ENCODE results near the gene IKZF3. TPM values are rescaled to one million over a fixed set of nuclear protein-coding genes. Genes with fewer than 3 reads are reported as not detected.
"Not testable (repeated sequence)": the region's sequence is repeated elsewhere in the genome, so short reads cannot be mapped to it uniquely, and the experiment has no call there.

IKZF3 gene
- total RNA-seq, 1 donor from 2014 or later, result 0.52 TPM

DNA sequence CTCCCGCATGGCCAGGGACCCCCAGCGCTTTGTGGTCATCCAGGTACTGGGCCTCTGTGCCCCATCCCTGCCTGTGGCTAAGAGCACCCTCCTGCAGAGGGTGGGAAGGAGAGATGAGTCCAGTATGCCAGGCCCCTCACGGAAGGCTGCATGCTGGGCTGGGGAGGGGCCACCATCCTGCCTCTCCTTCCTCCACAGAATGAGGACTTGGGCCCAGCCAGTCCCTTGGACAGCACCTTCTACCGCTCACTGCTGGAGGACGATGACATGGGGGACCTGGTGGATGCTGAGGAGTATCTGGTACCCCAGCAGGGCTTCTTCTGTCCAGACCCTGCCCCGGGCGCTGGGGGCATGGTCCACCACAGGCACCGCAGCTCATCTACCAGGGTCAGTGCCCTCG, 137.5 kb downstream of the IKZF3 start:
- Histone ChIP-seq H3K27ac (ENCODE audit: low read depth, low read length) (no peak overlapping the region), H3K4me3 (ENCODE audit: low read length in 3 of 3) (no peak overlapping the region), H3K27me3 (ENCODE audit: control insufficient read depth in 3 of 3, insufficient read depth in 3 of 3, low read length in 3 of 3) (no peaks in the 10 kb centered on the region), H3K36me3 (ENCODE audit: control insufficient read depth in 3 of 3, insufficient read depth in 3 of 3, low read length in 3 of 3) (peaks cover 29 to 32% (median 30%) of the 10 kb centered on the region in 3 donors), H3K9me3 (ENCODE audit: control insufficient read depth in 3 of 3, low read length in 3 of 3) (no peaks in the 10 kb centered on the region), H3K4me1 (ENCODE audit: control insufficient read depth in 3 of 3, insufficient read depth in 3 of 3, low read length in 3 of 3) (peaks cover 7 to 12% (median 9%) of the 10 kb centered on the region in 3 donors), H3K9ac (ENCODE audit: low read depth in 1 of 3, low read length in 3 of 3) (no peak overlapping the region)

DNA sequence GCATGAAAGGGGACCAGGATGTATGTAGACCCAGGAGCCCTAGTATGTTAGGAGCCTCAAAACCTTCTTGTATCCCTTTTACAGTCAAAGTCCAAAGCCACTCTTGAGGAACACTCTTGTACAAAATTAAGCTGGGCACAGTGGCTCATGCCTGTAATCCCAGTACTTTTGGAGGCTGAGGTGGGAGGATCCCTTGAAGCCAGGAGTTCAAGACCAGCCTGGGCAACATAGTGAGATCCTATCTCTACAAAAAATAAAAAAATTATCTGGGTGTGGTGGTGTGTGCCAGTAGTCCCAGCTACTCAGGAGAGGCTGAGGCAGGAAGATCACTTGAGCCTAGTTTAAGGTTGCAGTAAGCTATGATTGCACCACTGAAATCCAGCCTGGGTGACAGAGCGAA, 138.2 kb downstream of the IKZF3 start:
- not testable (repeated sequence) for H3K4me3 ChIP-seq (ENCODE audit: low read length in 3 of 3); H3K27me3 ChIP-seq (ENCODE audit: control insufficient read depth in 3 of 3, insufficient read depth in 3 of 3, low read length in 3 of 3); H3K9me3 ChIP-seq (ENCODE audit: control insufficient read depth in 3 of 3, low read length in 3 of 3); H3K27ac ChIP-seq (ENCODE audit: low read depth, low read length); H3K9ac ChIP-seq (ENCODE audit: low read depth in 1 of 3, low read length in 3 of 3)
- H3K4me1 ChIP-seq (ENCODE audit: control insufficient read depth in 3 of 3, insufficient read depth in 3 of 3, low read length in 3 of 3), result peaks cover 7 to 12% (median 9%) of the 10 kb centered on the region in 3 donors
- H3K36me3 ChIP-seq (ENCODE audit: control insufficient read depth in 3 of 3, insufficient read depth in 3 of 3, low read length in 3 of 3), result peaks cover 29 to 32% (median 30%) of the 10 kb centered on the region in 3 donors

DNA sequence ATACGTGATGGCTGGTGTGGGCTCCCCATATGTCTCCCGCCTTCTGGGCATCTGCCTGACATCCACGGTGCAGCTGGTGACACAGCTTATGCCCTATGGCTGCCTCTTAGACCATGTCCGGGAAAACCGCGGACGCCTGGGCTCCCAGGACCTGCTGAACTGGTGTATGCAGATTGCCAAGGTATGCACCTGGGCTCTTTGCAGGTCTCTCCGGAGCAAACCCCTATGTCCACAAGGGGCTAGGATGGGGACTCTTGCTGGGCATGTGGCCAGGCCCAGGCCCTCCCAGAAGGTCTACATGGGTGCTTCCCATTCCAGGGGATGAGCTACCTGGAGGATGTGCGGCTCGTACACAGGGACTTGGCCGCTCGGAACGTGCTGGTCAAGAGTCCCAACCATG, 139.4 kb downstream of the IKZF3 start:
- no peak overlapping the region for H3K4me3 ChIP-seq (ENCODE audit: low read length in 3 of 3)
- peaks cover 3 to 6% (median 5%) of the 10 kb centered on the region in 3 donors for H3K4me1 ChIP-seq (ENCODE audit: control insufficient read depth in 3 of 3, insufficient read depth in 3 of 3, low read length in 3 of 3)
- no peak overlapping the region for H3K27ac ChIP-seq (ENCODE audit: low read depth, low read length)
- no peaks in the 10 kb centered on the region for H3K27me3 ChIP-seq (ENCODE audit: control insufficient read depth in 3 of 3, insufficient read depth in 3 of 3, low read length in 3 of 3)
- H3K9ac ChIP-seq (ENCODE audit: low read depth in 1 of 3, low read length in 3 of 3), result no peak overlapping the region
- peaks cover 35 to 37% (median 36%) of the 10 kb centered on the region in 3 donors for H3K36me3 ChIP-seq (ENCODE audit: control insufficient read depth in 3 of 3, insufficient read depth in 3 of 3, low read length in 3 of 3)
- no peaks in the 10 kb centered on the region for H3K9me3 ChIP-seq (ENCODE audit: control insufficient read depth in 3 of 3, low read length in 3 of 3)

DNA sequence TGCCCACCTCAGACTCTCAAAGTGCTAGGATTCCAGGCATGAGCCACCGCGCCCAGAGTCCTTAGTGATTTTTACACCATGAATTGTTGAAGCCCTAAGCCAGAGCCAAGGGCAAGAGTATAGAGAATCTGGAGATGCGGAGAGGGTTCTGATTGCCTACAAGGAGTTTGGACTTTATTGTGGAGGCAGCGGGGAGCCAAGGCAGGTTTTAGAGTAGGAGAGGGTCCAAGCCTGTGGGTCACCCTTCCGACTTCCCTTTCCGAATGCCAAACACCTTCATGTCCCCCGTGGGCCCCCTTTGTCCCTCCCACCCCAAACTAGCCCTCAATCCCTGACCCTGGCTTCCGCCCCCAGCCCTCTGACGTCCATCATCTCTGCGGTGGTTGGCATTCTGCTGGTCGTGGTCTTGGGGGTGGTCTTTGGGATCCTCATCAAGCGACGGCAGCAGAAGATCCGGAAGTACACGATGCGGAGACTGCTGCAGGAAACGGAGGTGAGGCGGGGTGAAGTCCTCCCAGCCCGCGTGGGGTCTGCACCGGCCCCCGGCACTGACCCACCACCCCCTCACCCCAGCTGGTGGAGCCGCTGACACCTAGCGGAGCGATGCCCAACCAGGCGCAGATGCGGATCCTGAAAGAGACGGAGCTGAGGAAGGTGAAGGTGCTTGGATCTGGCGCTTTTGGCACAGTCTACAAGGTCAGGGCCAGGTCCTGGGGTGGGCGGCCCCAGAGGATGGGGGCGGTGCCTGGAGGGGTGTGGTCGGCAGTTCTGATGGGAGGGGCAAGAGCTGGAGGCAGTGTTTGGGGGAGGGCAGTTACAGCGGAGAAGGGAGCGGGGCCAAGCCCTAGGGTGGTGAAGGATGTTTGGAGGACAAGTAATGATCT, 140.9 kb downstream of the IKZF3 start:
- Histone ChIP-seq H3K36me3 (ENCODE audit: control insufficient read depth in 3 of 3, insufficient read depth in 3 of 3, low read length in 3 of 3) (peaks cover 37 to 48% (median 44%) of the 10 kb centered on the region in 3 donors), H3K9ac (ENCODE audit: low read depth in 1 of 3, low read length in 3 of 3) (no peak overlapping the region), H3K9me3 (ENCODE audit: control insufficient read depth in 3 of 3, low read length in 3 of 3) (no peaks in the 10 kb centered on the region), H3K4me3 (ENCODE audit: low read length in 3 of 3) (no peak overlapping the region), H3K4me1 (ENCODE audit: control insufficient read depth in 3 of 3, insufficient read depth in 3 of 3, low read length in 3 of 3) (no peaks in the 10 kb centered on the region), H3K27ac (ENCODE audit: low read depth, low read length) (no peak overlapping the region), H3K27me3 (ENCODE audit: control insufficient read depth in 3 of 3, insufficient read depth in 3 of 3, low read length in 3 of 3) (no peaks in the 10 kb centered on the region)

DNA sequence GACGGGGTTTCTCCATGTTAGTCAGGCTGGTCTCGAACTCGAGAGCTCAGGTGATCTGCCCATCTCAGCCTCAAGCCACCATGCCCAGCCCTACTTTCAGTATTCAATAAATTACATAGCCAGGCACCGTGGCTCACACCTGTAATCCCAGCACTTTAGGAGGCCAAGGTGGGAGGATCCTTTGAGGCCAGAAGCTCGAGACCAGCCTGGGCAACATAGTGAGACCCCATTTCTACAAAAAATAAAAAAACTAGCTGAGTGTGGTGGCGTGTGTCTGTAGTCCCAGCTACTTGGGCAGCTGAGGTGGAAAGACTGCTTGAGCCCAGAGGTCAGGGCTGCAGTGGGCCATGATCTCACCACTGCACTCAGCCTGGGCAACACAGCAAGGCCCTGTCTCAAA, 142.0 kb downstream of the IKZF3 start:
- H3K36me3 ChIP-seq (ENCODE audit: control insufficient read depth in 3 of 3, insufficient read depth in 3 of 3, low read length in 3 of 3), result peaks cover 36 to 44% (median 42%) of the 10 kb centered on the region in 3 donors
- H3K9ac ChIP-seq (ENCODE audit: low read depth in 1 of 3, low read length in 3 of 3), result no peak overlapping the region
- no peaks in the 10 kb centered on the region for H3K27me3 ChIP-seq (ENCODE audit: control insufficient read depth in 3 of 3, insufficient read depth in 3 of 3, low read length in 3 of 3)
- H3K27ac ChIP-seq (ENCODE audit: low read depth, low read length), result no peak overlapping the region
- H3K4me3 ChIP-seq (ENCODE audit: low read length in 3 of 3), result no peak overlapping the region
- no peaks in the 10 kb centered on the region for H3K9me3 ChIP-seq (ENCODE audit: control insufficient read depth in 3 of 3, low read length in 3 of 3)
- H3K4me1 ChIP-seq (ENCODE audit: control insufficient read depth in 3 of 3, insufficient read depth in 3 of 3, low read length in 3 of 3), result peaks cover 2 to 6% (median 3%) of the 10 kb centered on the region in 3 donors

DNA sequence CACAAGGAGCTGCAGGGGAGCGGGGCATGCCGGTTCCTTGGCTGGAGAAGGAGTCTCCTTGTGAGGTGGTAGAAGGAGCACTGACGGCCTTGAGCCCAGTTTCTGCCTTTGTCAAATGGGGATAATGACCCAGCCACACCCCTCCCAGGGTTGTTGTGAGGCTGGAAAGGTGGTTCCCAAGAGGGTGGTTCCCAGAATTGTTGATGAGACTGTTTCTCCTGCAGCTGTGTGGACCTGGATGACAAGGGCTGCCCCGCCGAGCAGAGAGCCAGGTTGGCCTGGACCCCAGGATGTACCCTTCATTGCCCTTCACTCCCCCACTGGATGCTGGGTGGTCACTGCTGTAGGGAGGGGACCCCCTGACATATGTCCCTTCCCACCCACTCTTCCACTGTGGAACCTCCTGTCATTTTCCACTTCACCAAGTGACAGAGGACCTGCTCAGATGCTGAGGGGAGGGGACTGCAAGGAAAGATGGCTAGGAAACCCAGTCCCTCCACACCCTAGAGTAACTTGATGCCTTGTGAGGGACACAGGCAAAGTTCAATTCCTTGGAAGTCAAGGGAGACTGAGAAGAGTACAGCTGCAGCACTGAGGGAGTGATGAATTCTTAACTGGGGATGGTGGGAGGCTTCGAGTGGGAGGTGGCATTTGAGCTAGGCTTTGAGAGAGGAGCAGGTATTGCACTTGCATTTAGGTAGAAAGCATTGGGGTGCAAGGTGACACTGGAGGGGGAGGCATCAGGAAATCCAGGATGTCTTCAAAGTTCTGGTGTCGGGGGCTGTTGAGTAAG, 144.4 kb downstream of the IKZF3 start:
- H3K4me1 ChIP-seq (ENCODE audit: control insufficient read depth in 3 of 3, insufficient read depth in 3 of 3, low read length in 3 of 3), result peaks cover 13 to 17% (median 13%) of the 10 kb centered on the region in 3 donors
- no peak overlapping the region for H3K4me3 ChIP-seq (ENCODE audit: low read length in 3 of 3)
- H3K9me3 ChIP-seq (ENCODE audit: control insufficient read depth in 3 of 3, low read length in 3 of 3), result no peaks in the 10 kb centered on the region
- no peaks in the 10 kb centered on the region for H3K27me3 ChIP-seq (ENCODE audit: control insufficient read depth in 3 of 3, insufficient read depth in 3 of 3, low read length in 3 of 3)
- H3K27ac ChIP-seq (ENCODE audit: low read depth, low read length), result no peak overlapping the region
- H3K9ac ChIP-seq (ENCODE audit: low read depth in 1 of 3, low read length in 3 of 3), result peak overlapping the region in 1 of 3 donors; percentile 1
- H3K36me3 ChIP-seq (ENCODE audit: control insufficient read depth in 3 of 3, insufficient read depth in 3 of 3, low read length in 3 of 3), result peaks cover 36 to 52% (median 40%) of the 10 kb centered on the region in 3 donors

DNA sequence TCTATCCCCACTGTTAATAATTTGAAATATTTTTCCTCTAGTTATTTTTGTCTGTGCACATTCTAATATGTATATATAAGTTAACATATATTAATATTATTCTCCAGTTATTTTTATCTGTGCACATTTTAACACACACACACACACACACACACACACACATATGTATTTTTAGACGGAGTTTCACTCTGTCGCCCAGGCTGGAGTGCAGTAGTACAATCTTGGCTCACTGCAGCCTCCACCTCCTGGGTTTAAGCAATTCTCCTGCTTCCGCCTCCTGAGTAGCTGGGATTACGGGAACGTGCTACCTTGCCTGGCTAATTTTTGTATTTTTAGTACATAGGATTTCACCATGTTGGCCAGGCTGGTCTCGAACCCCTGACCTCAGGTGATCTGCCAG, 146.5 kb downstream of the IKZF3 start:
- H3K27me3 ChIP-seq (ENCODE audit: control insufficient read depth in 3 of 3, insufficient read depth in 3 of 3, low read length in 3 of 3), result no peaks in the 10 kb centered on the region
- no peaks in the 10 kb centered on the region for H3K9me3 ChIP-seq (ENCODE audit: control insufficient read depth in 3 of 3, low read length in 3 of 3)
- H3K36me3 ChIP-seq (ENCODE audit: control insufficient read depth in 3 of 3, insufficient read depth in 3 of 3, low read length in 3 of 3), result peaks cover 29 to 50% (median 38%) of the 10 kb centered on the region in 3 donors
- H3K4me3 ChIP-seq (ENCODE audit: low read length in 3 of 3), result no peak overlapping the region
- H3K27ac ChIP-seq (ENCODE audit: low read depth, low read length), result no peak overlapping the region
- H3K4me1 ChIP-seq (ENCODE audit: control insufficient read depth in 3 of 3, insufficient read depth in 3 of 3, low read length in 3 of 3), result peaks cover 13 to 17% (median 13%) of the 10 kb centered on the region in 3 donors
- H3K9ac ChIP-seq (ENCODE audit: low read depth in 1 of 3, low read length in 3 of 3), result no peak overlapping the region

DNA sequence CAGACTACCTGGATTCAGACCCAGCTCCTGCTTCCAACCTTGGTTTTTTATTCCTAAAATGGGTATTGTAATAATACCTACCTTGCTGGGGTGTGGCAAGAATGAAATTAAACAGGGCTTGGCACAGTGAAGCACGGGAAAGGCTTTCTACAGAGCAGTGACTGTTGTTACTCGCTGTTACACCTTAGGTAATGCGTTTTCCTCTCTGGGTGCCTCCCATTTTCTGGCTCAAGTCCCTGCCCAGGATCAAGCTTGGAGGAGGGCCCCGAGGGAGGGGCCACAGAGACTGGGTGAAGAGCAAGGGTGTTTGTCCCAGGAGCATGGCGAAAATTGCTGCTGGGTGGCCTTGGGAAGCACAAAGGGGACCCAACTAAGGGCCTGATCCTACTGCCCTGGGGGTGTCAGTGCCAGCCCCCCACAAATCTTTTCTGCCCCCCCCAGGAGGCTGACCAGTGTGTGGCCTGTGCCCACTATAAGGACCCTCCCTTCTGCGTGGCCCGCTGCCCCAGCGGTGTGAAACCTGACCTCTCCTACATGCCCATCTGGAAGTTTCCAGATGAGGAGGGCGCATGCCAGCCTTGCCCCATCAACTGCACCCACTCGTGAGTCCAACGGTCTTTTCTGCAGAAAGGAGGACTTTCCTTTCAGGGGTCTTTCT, 147.1 kb downstream of the IKZF3 start:
- H3K27ac ChIP-seq (ENCODE audit: low read depth, low read length), result peak overlapping the region; percentile 40
- no peaks in the 10 kb centered on the region for H3K27me3 ChIP-seq (ENCODE audit: control insufficient read depth in 3 of 3, insufficient read depth in 3 of 3, low read length in 3 of 3)
- H3K4me3 ChIP-seq (ENCODE audit: low read length in 3 of 3), result no peak overlapping the region
- H3K4me1 ChIP-seq (ENCODE audit: control insufficient read depth in 3 of 3, insufficient read depth in 3 of 3, low read length in 3 of 3), result peaks cover 13 to 17% (median 13%) of the 10 kb centered on the region in 3 donors
- H3K9me3 ChIP-seq (ENCODE audit: control insufficient read depth in 3 of 3, low read length in 3 of 3), result no peaks in the 10 kb centered on the region
- peaks cover 32 to 56% (median 40%) of the 10 kb centered on the region in 3 donors for H3K36me3 ChIP-seq (ENCODE audit: control insufficient read depth in 3 of 3, insufficient read depth in 3 of 3, low read length in 3 of 3)
- peak overlapping the region in 1 of 3 donors; percentile 4 for H3K9ac ChIP-seq (ENCODE audit: low read depth in 1 of 3, low read length in 3 of 3)

DNA sequence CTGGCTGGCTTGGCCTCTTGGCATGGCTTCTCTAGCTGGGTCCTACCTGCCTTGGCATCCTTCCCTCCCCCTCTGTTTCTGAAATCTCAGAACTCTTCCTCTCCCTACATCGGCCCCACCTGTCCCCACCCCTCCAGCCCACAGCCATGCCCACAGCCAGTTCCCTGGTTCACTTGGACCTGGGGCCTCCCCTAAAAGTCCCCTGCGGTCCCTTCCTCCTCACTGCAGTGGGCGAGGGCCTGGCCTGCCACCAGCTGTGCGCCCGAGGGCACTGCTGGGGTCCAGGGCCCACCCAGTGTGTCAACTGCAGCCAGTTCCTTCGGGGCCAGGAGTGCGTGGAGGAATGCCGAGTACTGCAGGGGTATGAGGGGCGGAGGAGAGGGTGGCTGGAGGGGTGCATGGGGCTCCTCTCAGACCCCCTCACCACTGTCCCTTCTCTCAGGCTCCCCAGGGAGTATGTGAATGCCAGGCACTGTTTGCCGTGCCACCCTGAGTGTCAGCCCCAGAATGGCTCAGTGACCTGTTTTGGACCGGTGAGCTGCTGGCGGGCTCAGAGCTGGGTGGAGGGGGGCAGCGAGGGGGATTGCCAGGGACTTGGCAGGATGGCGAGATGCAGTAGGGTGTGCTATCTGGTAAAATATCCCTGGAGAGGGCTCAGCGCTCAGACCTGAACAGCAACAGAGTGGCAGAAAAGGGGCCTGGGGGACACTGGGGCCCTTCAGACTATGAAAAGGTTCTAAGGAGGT, 147.9 kb downstream of the IKZF3 start:
- Histone ChIP-seq H3K4me3 (ENCODE audit: low read length in 3 of 3) (no peak overlapping the region), H3K27ac (ENCODE audit: low read depth, low read length) (peak overlapping the region; percentile 40), H3K4me1 (ENCODE audit: control insufficient read depth in 3 of 3, insufficient read depth in 3 of 3, low read length in 3 of 3) (peaks cover 13 to 17% (median 13%) of the 10 kb centered on the region in 3 donors), H3K9ac (ENCODE audit: low read depth in 1 of 3, low read length in 3 of 3) (peak overlapping the region; percentile 4 to 45 (median 32)), H3K36me3 (ENCODE audit: control insufficient read depth in 3 of 3, insufficient read depth in 3 of 3, low read length in 3 of 3) (peaks cover 40 to 63% (median 46%) of the 10 kb centered on the region in 3 donors), H3K9me3 (ENCODE audit: control insufficient read depth in 3 of 3, low read length in 3 of 3) (no peaks in the 10 kb centered on the region), H3K27me3 (ENCODE audit: control insufficient read depth in 3 of 3, insufficient read depth in 3 of 3, low read length in 3 of 3) (no peaks in the 10 kb centered on the region)

All from skeletal muscle tissue (tissue), 4 donors.